GM12874 (cell line): ENCODE data around the gene MOV10L1.
A peak's percentile ranks its signal among the peaks of the same experiment; 100 is the strongest.

Source experiments
- CTCF ChIP-seq: IDR thresholded peaks from 2 replicates; pipeline ENCODE4 v1.5.1; 2011; ENCODE audit warnings: low read depth, mild to moderate bottlenecking, control low read depth, low read length, moderate library complexity; ENCODE audit not compliant: insufficient read depth

MOV10L1 gene

GRCh38 chr22:50208939-50209892, 119.4 kb downstream of the MOV10L1 start:
- TF ChIP-seq CTCF, result no peak

- TF ChIP-seq CTCF, result peak; percentile 85
Measured at GRCh38 chr22:50209893-50210292, 120.1 kb downstream of the MOV10L1 start.

- TF ChIP-seq CTCF, result no peak
Measured at GRCh38 chr22:50210378-50211139, 120.8 kb downstream of the MOV10L1 start.

- no peak for TF ChIP-seq CTCF
Measured at GRCh38 chr22:50211147-50211546, 121.3 kb downstream of the MOV10L1 start.
